Measurements from ENCODE around the gene IGSF3.
"Not testable (repeated sequence)": the region's sequence is repeated elsewhere in the genome, so short reads cannot be mapped to it uniquely, and the experiment has no call there.

IGSF3 gene

DNA sequence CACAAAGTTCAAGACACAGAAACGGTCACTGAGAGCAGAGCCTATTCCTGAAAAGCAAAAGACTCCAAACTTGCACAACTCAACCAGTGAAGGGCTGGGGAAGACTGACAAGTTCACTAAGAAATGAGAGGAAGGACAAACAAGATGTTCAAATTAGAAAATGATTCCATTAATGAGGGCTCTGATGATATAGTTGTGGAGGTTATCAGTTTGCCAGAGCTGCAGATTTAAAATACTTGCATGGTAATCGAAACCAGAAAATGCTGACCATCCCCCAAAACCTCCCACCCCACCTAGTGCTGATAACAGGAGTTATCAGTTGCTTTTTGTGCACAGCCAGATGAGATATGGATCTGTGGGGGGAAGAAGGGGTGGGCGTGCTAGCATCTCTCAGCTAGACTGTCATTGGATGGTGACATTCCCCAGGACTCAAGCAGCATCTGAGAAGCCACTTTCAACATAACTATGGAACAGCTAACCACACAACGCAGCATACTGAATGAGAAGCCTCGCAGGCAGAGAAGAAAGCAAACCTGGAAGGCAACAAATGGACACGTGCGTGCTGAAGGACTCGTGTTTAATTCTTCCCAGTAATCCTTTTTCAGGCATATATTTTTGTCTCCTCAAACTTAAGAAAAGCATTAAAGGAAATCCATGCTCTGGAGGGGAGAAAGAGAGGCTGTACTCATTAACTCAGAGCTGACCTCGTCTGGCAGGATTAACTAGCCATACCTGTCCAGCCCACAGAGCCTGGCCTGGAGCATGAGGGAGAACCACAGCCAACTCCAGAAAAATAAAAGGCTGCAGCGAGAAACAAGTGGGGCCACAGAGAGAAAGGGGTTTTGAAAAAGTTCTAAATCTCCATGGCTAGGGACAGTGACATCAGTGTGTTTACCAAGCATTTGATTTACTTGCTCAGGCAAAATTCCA, 35.3 kb downstream of the IGSF3 start:
- not testable (repeated sequence) for DNase-seq (ENCODE audit: low read depth in 3 of 3)

GRCh38 chr1:116631554-116631953, 36.0 kb downstream of the IGSF3 start:
- DNase-seq (ENCODE audit: low read depth in 3 of 3), result not testable (repeated sequence)

DNA sequence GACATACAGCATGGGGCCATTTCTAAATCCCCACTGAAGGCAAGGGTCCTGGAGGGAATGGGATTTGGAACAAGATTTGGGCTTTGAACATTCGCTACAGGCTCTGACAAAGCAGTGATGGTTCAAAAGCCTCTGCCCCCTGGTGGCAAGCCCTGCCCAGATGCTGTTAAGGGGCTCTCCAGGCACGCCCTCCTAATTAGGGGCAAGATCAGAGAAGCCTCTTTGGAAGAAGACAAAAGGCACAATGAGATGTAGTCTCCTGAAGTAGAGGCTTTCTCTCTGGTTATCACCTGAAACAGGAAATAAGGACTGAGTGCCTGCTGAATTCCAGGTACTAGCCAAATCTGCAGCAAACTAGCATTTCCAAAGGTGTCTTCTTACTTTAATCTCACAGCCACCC, 37.5 kb downstream of the IGSF3 start:
- not testable (repeated sequence) for DNase-seq (ENCODE audit: low read depth in 3 of 3)

DNA sequence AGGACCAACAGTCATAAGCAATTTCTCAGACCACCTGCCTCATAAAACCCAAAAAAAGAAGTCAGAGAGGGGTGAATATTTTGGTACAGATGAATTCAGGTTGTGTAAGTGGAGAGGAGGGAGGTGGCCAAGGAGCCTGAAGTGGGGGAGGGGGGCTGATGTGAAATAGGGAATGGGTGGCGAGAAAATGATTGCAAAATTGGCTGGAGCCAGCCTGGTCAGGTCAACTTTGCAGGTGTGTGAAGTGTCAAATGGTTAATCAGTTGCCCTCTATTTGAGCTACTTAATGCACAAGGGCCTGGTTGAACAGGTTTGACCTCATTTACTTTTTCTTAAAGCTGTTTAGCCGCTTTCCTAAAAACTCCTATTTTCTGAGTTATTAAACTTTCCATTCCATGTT, 38.1 kb downstream of the IGSF3 start:
- DNase-seq (ENCODE audit: low read depth in 3 of 3), result not testable (repeated sequence)

DNA sequence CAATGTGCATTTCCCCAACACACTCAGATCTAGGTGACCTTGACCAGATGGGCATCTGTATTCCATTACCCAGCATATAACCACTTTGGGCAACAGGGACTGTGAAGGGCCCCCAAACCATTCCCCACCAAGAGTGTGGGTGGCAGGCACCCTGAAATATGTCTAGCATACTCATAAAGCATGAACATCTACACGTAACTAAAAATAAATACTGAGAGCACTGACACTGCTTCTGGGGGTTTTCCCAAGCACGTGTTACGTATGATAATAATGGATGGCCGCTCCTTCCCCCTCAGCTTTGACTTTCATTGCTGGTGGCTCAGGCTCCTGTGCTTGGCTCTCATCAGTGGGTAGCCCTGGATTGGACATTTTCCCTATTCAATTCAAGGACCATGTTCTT, 39.1 kb downstream of the IGSF3 start:
- no peak for DNase-seq (ENCODE audit: low read depth in 3 of 3)

- not testable (repeated sequence) for DNase-seq (ENCODE audit: low read depth in 3 of 3)
Observed at GRCh38 chr1:116627357-116627756, 40.2 kb downstream of the IGSF3 start.

- not testable (repeated sequence) for DNase-seq (ENCODE audit: low read depth in 3 of 3)
Observed at GRCh38 chr1:116626915-116627314, 40.6 kb downstream of the IGSF3 start.

DNA sequence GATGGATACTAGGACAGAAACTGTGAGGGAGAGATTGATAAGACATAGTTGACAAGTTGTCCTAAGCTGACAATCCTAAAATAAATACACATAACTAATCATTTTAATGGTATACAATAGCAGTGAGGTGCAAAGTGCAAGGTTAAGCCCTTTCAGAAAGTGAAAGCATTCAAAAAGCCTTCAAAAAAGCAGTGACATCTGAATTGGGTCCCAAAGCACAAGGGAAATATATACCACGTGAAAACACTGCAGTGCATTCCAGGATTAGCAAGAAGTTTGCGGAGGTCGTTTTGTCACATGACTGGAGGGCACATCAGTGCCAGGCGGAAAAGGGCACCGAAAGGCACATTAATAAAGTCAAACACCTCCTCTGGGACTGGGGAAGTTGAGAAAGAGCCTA, 42.4 kb downstream of the IGSF3 start:
- DNase-seq (ENCODE audit: low read depth in 3 of 3), result not testable (repeated sequence)

DNA sequence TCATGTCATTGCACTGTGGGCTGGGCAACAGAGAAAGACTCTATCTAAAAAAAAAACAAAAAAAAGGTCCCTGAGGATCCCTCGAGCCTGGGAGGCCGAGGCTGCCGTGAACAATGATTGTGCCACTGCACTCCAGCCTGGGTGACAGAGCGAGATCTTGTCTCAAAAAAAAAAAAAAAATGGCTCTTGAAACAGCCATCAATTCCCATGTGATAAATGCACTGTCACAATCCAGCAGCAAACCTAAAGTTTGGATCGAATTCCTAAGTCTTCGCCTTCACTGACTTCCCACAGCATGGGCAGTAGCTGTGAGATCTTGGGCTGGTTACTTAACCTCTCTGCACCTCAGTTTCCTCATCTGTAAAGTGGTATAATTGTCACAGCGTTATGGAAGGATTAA, 43.5 kb downstream of the IGSF3 start:
- no peak for DNase-seq (ENCODE audit: low read depth in 3 of 3)

DNA sequence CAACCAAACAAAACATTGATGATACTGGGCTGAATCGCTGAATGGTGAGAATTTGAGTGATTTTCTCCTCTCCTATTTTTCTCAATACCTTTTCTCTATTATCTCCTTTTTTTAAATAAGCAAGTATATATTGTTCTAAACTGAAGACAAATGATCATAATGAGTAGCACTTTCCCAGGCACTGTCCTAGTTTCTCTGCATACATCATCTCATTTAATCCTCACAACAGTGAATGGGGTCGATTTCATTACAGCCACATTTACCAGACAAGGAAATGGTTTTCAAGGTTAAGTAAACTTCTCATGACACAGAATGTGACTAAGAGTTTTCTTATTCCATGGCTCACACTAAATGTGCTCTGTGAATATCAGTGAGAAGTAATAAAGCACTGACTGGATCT, 45.0 kb downstream of the IGSF3 start:
- DNase-seq (ENCODE audit: low read depth in 3 of 3), result not testable (repeated sequence)

DNA sequence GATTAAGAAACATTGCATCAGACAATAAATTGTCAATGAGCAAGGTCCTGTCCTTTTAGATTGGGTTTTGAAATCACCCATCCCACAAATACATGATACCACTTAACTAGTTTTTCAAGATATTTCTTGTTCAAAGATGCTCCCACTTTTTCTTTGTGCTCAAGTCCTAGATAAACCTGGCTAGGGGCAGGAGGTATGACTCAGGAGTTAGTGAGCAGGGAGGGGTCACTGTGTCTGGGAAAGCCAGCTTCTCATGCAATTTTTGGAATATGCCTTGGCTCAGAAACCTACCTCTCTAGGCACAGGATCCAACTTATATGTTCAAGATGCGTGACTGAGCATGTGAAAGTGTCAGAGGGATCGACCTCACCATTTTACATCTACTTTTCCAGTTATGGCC, 45.8 kb downstream of the IGSF3 start:
- not testable (repeated sequence) for DNase-seq (ENCODE audit: low read depth in 3 of 3)

- not testable (repeated sequence) for DNase-seq (ENCODE audit: low read depth in 3 of 3)
Observed at GRCh38 chr1:116620392-116620791, 47.1 kb downstream of the IGSF3 start.

- DNase-seq (ENCODE audit: low read depth in 3 of 3), result not testable (repeated sequence)
Observed at GRCh38 chr1:116619106-116619505, 48.4 kb downstream of the IGSF3 start.

GRCh38 chr1:116617808-116618207, 49.7 kb downstream of the IGSF3 start:
- not testable (repeated sequence) for DNase-seq (ENCODE audit: low read depth in 3 of 3)

GRCh38 chr1:116613825-116614224, 53.7 kb downstream of the IGSF3 start:
- not testable (repeated sequence) for DNase-seq (ENCODE audit: low read depth in 3 of 3)

DNA sequence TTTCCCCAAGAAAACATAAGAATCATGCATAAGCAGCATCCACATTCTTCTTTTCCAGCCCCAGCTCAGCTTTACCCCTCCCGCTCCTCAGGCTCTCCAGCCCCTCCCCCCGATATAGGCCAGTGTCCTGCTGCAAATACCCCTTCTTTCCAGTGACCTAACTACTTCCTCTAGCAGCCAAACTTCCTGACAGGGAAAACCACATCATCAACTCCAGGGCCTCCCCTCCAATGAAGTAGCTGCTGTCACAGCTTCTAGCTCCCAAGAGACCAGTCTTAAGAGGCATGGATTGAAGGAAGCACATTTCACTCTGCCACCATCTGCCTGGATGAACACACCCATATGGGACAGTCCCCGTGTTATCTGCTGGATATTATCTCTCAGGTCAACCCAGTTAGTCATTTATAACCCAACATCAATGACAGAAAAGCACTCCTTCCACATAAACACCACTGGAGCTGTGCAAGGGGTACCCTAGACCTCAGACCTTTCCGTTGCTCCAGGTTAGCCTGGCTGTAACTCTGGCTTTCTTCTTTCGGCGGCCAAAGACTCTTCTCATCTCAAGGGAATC, 57.6 kb downstream of the IGSF3 start:
- DNase-seq (ENCODE audit: low read depth in 3 of 3), result not testable (repeated sequence)

- DNase-seq (ENCODE audit: low read depth in 3 of 3), result not testable (repeated sequence)
Observed at GRCh38 chr1:116608841-116609240, 58.7 kb downstream of the IGSF3 start.

DNA sequence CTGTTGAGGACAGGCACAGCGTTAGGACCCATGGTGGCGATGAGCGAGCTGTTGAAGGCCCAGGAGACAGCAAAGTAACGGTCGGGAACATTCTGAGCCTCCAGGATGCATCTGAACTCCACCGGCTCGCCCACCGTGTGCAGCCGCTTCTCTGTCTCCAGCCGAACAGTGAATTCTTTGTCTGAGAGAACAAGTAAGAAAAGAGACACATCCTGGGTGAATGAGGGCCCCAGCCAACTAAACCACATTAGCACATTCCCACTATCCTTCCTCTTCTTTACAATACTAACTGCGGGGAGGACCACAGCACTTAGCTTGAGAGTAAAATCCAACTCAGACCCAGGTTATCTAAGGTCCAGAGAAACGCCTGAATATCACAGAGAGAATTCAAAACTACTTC, 59.4 kb downstream of the IGSF3 start:
- DNase-seq (ENCODE audit: low read depth in 3 of 3), result not testable (repeated sequence)

- DNase-seq (ENCODE audit: low read depth in 3 of 3), result not testable (repeated sequence)
Observed at GRCh38 chr1:116607463-116607862, 60.1 kb downstream of the IGSF3 start.

DNA sequence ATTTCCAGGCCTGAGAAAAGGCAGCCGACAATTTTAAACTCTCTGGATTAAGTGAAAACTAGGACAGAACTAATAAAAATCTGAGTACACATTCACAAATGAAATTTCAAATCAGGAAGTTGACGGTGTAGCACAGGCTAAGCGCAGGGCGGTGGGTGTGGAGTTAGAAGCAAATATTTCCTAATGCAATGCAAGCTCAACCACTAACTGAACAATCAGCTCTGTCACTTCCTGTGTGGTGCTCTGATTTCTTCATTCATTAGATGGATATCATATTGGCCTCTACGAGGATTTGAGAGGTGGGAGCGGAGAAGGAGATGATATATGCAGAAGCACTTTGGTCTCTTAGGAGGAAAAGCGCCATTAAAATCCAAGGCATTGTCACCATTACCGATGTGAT, 61.5 kb downstream of the IGSF3 start:
- DNase-seq (ENCODE audit: low read depth in 3 of 3), result not testable (repeated sequence)

DNA sequence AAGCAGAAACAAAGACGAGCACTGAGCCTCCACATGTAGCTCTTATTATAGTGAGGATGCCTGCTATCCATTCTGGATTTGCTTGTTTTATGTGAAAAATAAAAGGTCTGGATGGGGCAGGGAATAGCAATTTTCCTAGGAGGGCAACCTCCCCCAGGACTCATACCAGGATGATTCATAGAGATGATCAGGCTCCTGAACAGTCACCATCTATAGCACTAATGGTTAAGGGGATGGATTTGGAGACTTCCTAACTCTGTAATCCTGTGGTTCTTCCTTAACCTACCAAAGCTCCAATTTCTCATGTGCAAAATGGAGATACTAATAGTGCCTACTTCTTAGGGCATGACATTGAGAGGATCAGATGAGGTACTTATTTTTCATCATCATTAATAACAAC, 62.2 kb downstream of the IGSF3 start:
- no peak for DNase-seq (ENCODE audit: low read depth in 3 of 3)

DNA sequence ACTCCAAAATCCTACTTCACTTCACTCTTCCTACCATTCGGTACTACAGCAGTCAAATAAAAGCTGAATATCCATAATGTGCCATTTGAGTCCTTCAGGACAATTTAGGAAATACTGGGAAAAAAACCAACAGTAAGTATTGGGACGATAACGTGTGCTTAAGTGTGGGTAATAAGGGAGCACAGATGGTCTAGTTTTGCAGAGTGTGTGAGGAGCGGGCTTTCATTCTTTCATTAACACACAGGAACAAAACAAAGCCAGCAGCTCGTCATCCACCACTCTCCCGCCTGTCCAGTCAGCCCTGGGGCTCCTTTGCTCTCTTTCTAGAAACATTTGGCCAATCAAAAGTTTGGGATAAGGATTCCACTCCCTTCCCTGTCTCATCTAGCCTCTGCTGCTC, 63.1 kb downstream of the IGSF3 start:
- not testable (repeated sequence) for DNase-seq (ENCODE audit: low read depth in 3 of 3)

DNA sequence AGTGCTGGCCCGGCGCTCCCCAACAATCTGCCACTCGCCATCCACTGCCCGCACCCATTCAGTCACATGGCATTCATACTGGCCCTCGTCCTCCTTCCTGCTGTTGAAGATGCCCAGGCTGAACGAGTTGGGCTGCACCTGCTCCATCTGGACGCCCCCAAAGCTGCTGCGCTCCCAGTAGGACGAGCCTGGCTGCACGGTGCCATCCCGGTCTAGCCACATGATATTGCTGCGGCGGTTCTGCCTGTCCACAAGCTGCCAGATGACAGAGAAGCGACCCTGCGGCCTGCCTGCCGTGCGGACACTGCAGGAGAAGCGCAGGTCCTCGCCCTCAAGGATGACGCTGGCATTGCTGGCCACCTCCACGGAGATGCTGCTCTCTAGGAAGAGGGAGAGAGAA, 63.9 kb downstream of the IGSF3 start:
- DNase-seq (ENCODE audit: low read depth in 3 of 3), result not testable (repeated sequence)

Data from stimulated activated CD4-positive, alpha-beta T cell treated with anti-CD3 and anti-CD28 coated beads, TNF-alpha, amount 100 ng/mL, for 48 hours (primary cell).